Measurements from ENCODE around the gene KRT84. TPM values are rescaled to one million over a fixed set of nuclear protein-coding genes. Genes with fewer than 3 reads are reported as not detected.
"Not testable (repeated sequence)": the region's sequence is repeated elsewhere in the genome, so short reads cannot be mapped to it uniquely, and the experiment has no call there.

The KRT84 gene
- total RNA-seq, 2 experiments from 2014 or later = not detected

- Mint-ChIP-seq H3K27me3 (peaks cover 3% of the 10 kb centered on the region), H3K4me1 (ENCODE audit: low read depth) (no peaks in the 10 kb centered on the region), H3K27ac (no peak overlapping the region), H3K36me3 (ENCODE audit: low read depth) (no peaks in the 10 kb centered on the region), H3K9me3 (no peaks in the 10 kb centered on the region), H3K4me3 (no peak overlapping the region)
- DNase-seq (no peak), ATAC-seq (no peak)
- ChIA-PET CTCF (interaction anchor here (1.4 kb wide), 1 partner anchor 468 kb away, joined by 4 read pairs; no protein-coding TSS in a partner anchor), POLR2A (interaction anchor here (1.8 kb wide), 1 partner anchor 13 kb away, joined by 3 read pairs; no protein-coding TSS in a partner anchor)
- intact Hi-C loops (cut with micrococcal nuclease) = no loop called here
- TF ChIP-seq CTCF (IDR thresholded peaks at IDR 0.05) = no peak
Observed at GRCh38 chr12:52411815-52412214, 26.4 kb upstream of the KRT84 start.

DNA sequence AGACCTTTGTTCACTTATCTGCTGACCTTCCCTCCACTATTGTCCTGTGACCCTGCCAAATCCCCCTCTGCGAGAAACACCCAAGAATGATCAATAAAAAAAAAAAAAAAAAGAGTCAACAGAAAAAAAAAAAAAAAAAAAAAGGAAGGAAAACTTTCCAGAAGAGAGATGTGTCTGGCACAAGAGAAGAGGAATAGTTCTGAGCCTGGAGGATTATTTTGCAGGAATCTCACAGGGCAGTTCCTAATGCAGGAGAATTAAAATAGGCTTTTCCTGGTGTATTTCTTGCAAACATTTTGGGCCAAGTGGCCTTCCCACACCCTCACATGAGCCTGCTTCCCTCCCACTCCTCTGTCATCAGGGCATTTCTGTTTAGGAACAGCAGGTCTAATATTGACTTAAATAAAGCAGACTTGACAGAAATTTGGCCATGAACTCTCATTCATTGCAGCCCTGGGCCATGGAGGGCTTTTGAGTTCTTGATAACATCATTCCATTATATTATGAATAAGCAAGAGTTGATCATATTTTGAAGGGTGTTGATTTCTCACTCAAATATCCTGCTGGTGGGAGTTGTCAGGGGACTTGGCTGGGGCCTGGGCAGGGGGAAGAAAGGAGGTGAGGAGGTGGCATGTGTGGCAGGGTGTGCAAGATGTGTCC is 25.3 kb upstream of the KRT84 start:
- POLR2A ChIA-PET; H3K27me3 Mint-ChIP-seq; intact Hi-C loops (cut with micrococcal nuclease); H3K27ac Mint-ChIP-seq; ATAC-seq; H3K4me3 Mint-ChIP-seq; DNase-seq; H3K36me3 Mint-ChIP-seq (ENCODE audit: low read depth); H3K4me1 Mint-ChIP-seq (ENCODE audit: low read depth); CTCF ChIA-PET; H3K9me3 Mint-ChIP-seq: not testable (repeated sequence)

- Mint-ChIP-seq H3K9me3 (no peaks in the 10 kb centered on the region), H3K27me3 (no peaks in the 10 kb centered on the region)
Observed at GRCh38 chr12:52407918-52408317, 22.5 kb upstream of the KRT84 start.

GRCh38 chr12:52405922-52406385 is 20.5 kb upstream of the KRT84 start, which contains the start of gene KRT82:
Gene KRT82, minus strand, starts transcription at chr12:52406335. Its CDS starts 58 bp downstream, at chr12:52406277.
- Mint-ChIP-seq H3K9me3 (no peaks in the 10 kb centered on the region), H3K27me3 (no peaks in the 10 kb centered on the region), H3K4me1 (ENCODE audit: low read depth) (no peaks in the 10 kb centered on the region), H3K36me3 (ENCODE audit: low read depth) (no peaks in the 10 kb centered on the region), H3K4me3 (no peak within 1 kb of the TSS), H3K27ac (no peak within 1 kb of the TSS)
- POLR2A ChIA-PET = no interaction called here
- TF ChIP-seq CTCF (IDR thresholded peaks at IDR 0.05) = no peak
- intact Hi-C loops (cut with micrococcal nuclease) = no loop called here
- CTCF ChIA-PET = no interaction called here
- no peak for DNase-seq
- ATAC-seq = no peak

More at GRCh38 chr12:52407918-52408317, 22.5 kb upstream of the KRT84 start:
- intact Hi-C loops (cut with micrococcal nuclease) = no loop called here
- H3K4me1 Mint-ChIP-seq (ENCODE audit: low read depth) = no peaks in the 10 kb centered on the region
- ChIA-PET POLR2A (no interaction called here), CTCF (no interaction called here)
- no peak overlapping the region for H3K4me3 Mint-ChIP-seq
- H3K36me3 Mint-ChIP-seq (ENCODE audit: low read depth) = no peaks in the 10 kb centered on the region
- ATAC-seq (no peak), DNase-seq (no peak)
- no peak for TF ChIP-seq CTCF (IDR thresholded peaks at IDR 0.05)
- H3K27ac Mint-ChIP-seq = no peak overlapping the region

DNA sequence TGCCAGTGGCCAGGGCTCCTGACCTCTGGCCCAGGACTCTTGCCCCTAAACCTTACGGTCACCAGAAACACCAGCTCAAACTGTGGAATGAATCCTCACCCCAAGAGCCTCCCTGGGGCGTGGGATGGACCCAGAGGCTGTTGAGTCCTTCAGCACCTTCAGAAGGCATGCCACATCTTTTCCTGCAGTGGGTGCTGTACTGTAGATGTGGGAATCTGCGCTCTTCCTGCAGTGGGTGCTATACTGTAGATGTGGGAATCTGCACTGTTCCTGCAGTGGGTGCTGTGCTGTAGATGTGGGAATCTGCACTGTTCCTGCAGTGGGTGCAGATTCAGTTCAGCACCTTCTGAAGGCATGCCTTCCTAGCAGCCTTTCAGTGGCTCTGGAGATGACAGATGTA is 19.5 kb upstream of the KRT84 start:
- TF ChIP-seq CTCF (IDR thresholded peaks at IDR 0.05) = no peak
- H3K9me3 Mint-ChIP-seq = no peaks in the 10 kb centered on the region

More for the DNA sequence above, 19.5 kb upstream of the KRT84 start:
- Mint-ChIP-seq H3K4me1 (ENCODE audit: low read depth) (no peaks in the 10 kb centered on the region), H3K36me3 (ENCODE audit: low read depth) (no peaks in the 10 kb centered on the region), H3K27ac (no peak overlapping the region), H3K4me3 (no peak overlapping the region), H3K27me3 (no peaks in the 10 kb centered on the region)
- ChIA-PET POLR2A (no interaction called here), CTCF (interaction anchor here (0.8 kb wide), 1 partner anchor 11 kb away, joined by 3 read pairs; no protein-coding TSS in a partner anchor)
- intact Hi-C loops (cut with micrococcal nuclease) = no loop called here
- no peak for ATAC-seq
- DNase-seq = no peak

Measured in activated CD8-positive, alpha-beta T cell treated with anti-CD3 and anti-CD28 coated beads for 36 hours (primary cell).